GM19397 (cell line): ENCODE results near the gene CEMP1.

Source experiments
- ATAC-seq: cut with Tn5 transposase; IDR thresholded peaks from one replicate; pipeline ENCODE4 v1.9.1; 2021; ENCODE audit warnings: mild to moderate bottlenecking, moderate library complexity; ENCODE audit not compliant: unreplicated experiment

Gene CEMP1

GRCh38 chr16:2520784-2521531, 10.2 kb downstream of the CEMP1 start:
- ATAC-seq, result peak; percentile 19

- peak; percentile 68 for ATAC-seq
These were observed 11.0 kb downstream of the CEMP1 start, which contains the start of gene AMDHD2 for GRCh38 chr16:2520097-2520783. Gene AMDHD2, plus strand, starts transcription at chr16:2520371. Its CDS starts 88 bp downstream, at chr16:2520459.

- no peak for ATAC-seq
These were observed 11.5 kb downstream of the CEMP1 start for GRCh38 chr16:2519711-2520080.

DNA sequence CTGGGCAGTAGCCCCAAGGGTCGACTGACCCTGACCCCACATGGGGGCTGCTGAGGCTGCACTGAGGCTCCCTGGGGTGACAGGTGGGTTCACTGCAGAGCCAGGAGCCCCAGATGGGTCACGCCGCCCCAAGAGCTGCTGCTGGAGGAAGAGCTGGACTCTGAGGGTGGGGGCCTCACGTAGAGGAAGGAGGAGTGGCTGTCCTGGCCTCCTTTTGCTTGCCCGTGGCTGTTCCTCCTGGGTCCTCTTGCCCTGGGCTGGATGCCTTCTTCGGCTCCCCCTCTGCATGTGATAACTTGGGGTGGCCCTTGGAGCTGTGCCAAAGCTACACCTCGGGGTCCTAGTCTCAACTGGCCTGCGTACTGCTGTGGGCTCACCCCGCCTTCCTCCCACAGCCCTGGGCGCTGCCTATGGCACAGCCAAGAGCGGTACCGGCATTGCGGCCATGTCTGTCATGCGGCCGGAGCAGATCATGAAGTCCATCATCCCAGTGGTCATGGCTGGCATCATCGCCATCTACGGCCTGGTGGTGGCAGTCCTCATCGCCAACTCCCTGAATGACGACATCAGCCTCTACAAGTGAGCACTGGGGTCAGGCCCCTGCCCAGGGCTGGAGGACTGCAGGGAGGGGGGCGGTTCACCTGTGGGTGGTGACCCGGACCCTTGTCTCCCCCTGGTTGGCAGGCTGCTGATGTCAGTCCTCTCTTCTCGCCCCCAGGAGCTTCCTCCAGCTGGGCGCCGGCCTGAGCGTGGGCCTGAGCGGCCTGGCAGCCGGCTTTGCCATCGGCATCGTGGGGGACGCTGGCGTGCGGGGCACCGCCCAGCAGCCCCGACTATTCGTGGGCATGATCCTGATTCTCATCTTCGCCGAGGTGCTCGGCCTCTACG, 12.1 kb downstream of the CEMP1 start:
- no peak for ATAC-seq

GRCh38 chr16:2517954-2518605, 13.1 kb downstream of the CEMP1 start:
- ATAC-seq, result no peak

GRCh38 chr16:2516391-2517240, 14.6 kb downstream of the CEMP1 start:
- ATAC-seq, result no peak

DNA sequence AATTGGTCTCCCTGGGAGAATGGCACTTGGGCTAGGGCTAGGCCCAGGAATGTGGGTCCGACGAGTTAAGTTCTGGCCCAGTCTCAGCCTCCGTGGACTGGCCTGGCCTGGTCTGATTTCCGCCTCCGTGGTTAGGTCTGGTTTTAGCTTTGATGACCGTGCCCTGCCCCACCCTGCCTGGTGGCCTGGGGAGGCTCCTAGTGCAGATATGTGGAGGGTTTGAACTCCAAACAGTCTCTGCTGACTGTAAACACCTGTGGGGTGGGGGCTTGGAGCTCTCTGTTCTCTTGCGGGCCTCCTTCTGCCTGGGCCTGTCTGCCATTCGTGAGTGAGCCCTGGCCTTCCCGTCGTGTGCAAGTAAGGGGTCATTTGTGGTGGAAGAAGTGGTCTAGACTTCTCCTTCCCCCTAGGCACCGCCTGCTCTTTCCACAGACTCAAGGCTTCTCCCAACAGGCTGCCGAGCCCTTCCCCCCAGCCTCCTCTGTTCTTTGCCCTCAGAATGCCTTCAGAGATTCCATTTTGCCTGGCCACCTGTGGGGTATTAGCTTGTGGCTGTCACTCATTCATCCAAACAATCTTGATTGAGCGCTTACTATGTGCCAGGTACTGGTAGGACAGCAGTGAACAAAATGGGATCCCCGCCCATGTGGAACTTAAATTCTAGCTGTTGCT, 15.9 kb downstream of the CEMP1 start:
- no peak for ATAC-seq

DNA sequence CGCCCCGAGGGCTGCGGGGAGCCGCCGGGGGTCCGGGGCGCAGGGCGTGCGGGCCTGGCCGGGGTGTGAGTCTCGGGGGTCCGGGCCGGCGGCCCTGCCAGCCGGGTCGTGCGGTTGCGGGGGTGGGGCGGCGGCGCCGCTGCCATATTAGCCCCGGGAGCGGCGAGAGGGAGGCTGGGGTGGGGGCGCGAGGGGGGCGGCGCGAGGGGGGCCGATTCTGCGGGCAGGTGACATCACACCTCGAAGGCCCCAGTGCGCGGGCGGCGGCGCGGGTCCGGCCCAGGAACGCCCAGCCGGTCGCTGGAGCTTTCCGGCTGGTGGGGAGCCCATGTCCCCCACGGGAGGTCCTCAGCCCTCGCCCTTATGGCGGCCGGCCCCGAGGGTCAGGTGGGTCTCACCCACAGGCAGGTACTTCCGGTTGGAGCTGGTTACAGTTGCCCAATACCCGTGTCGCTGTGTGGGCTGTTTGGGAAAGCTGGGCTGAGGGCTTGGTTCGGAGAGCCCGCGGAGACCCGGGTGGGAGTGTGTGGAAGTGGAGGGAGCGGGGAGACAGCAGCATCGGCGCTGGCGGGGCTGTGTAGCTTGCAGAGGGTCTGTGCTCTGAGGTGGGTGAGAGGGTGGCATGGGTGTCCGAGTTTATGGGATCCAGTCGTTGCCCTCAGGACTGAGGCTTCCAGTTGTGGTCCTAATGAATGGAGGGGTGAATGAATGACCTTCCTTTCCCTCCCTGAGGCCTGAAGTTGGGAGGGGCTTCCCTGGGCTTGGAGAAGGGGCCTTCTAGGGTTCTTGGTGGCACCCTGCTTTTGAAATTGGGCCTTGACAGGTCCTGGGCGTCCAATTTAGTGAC, 16.7 kb downstream of the CEMP1 start:
- no peak for ATAC-seq

GRCh38 chr16:2513405-2514332, 17.5 kb downstream of the CEMP1 start, which contains the start of gene ATP6V0C:
Gene ATP6V0C, plus strand, starts transcription at chr16:2513952. Its CDS starts 152 bp downstream, at chr16:2514104.
- ATAC-seq, result peak; percentile 71

DNA sequence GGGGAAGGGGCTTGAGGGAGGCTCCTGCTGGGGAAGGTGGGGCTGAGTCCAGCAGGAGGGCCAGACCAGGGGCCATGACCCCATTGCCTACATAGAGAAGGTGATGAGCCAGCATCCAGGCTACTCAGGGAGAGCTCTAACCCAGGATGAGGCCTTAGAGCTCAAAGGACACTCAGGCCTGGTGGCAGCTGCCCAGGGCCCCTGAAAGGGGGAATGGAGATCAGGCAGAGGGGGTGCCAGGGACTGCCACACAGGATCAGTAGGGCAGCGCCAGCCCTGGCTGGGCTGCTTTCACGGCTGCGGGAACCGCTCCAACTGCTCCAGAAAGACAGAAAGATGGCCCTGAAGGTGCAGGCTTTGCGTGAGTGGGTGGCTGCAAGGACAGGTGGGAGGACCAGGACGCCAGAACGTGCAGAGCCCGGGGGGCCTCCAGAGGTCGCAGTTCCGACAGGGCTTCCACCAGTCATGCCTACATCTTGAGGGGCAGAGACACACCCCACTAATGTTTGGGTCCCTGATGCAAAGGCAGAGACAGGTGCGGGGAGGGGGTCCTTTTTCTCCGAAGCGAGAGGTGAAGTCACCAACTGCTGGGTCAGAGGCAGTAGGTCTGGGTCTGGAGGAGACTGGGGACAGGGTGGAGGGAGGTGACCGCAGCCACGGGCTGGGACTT, 18.3 kb downstream of the CEMP1 start:
- no peak for ATAC-seq

- ATAC-seq, result no peak
These were observed 19.0 kb downstream of the CEMP1 start for GRCh38 chr16:2511996-2512734.

DNA sequence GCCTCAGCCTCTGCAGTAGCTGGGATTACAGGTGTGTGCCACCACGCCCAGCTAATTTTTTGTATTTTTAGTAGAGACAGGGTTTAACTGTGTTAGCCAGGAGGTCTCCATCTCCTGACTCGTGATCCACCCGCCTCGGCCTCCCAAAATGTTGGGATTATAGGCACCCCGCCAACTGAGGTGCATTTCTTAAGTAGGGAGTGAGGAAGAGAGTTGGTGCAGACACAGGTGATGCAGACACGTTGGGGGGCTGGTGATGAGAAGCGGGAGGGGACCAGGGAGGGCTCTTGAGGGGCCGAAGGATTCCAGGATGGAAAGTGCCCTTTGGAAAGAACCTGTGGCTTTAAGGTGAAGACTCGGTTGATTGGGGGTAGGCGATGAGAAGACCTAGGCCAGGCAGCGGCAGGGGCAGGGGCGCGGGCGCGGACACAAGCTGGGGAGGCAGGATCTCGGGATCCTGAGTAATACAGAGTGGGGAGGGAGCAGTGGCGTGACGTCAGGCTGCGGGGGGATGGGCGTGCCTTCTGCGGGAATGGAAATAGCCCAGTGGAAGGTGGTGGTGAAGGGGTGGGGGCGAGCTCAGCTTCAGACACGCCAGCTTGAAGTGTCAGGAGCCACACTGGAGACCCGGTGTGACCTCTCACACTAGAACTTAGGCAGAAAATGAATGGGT, 19.9 kb downstream of the CEMP1 start:
- no peak for ATAC-seq

GRCh38 chr16:2508722-2509400, 22.3 kb downstream of the CEMP1 start:
- no peak for ATAC-seq

DNA sequence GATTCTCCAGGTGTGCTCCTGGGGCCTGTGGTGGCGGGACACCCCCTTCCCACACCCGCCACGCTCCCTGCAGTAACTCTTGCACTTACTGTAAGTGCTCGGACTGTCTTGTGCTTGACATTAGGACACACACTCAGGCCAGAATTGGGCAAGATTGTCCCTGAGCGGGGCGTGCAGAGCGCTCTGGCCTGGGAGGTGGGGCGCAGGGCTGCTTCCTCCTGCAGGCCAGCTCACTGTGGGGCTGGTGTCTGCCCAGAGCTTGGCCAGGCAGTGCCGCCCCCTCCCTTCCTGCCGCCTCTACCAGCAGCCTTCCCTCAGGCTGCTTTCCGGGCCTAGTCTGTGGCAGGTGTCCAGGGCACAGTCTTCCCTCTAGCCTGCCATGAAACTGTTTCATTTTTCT, 23.5 kb downstream of the CEMP1 start:
- no peak for ATAC-seq

GRCh38 chr16:2507052-2507659, 24.1 kb downstream of the CEMP1 start:
- ATAC-seq, result no peak
